Neural cell (in vitro differentiated cells): ENCODE measurements around the gene ASB6. TPM values are rescaled to one million over a fixed set of nuclear protein-coding genes. Genes with fewer than 3 reads are reported as not detected.

Source experiments
- H2AFZ ChIP-seq: fragments of 200-600, 300-800 bp; sonication (generic), shearing (Covaris generic); 2 replicates; pipeline ENCODE4 v1.6.0; 2014; ENCODE audit warnings: low read depth, mild to moderate bottlenecking, antibody characterized with exemption, low read length, moderate library complexity
- H3F3A ChIP-seq: fragments of 200-600 bp; shearing (Covaris generic); 2 replicates; pipeline ENCODE4 v1.6.1; 2016; ENCODE audit warnings: mild to moderate bottlenecking, moderate library complexity, mixed read lengths, antibody characterized with exemption, low read length; ENCODE audit not compliant: insufficient read depth, poor library complexity, severe bottlenecking
- H3K27ac ChIP-seq: fragments of 200-600, 300-800 bp; sonication (generic), shearing (Covaris generic); 2 replicates; pipeline ENCODE4 v1.5.1; 2014; ENCODE audit warnings: mild to moderate bottlenecking, low read length, moderate library complexity
- H3K27me3 ChIP-seq: fragments of 300-800, 200-600 bp; sonication (generic), shearing (Covaris generic); 2 replicates; pipeline ENCODE4 v1.6.0; 2014; ENCODE audit warnings: mild to moderate bottlenecking, low read depth, low read length, moderate library complexity; ENCODE audit not compliant: insufficient read depth
- H3K36me3 ChIP-seq: fragments of 300-800, 200-600 bp; sonication (generic), shearing (Covaris generic); 2 replicates; pipeline ENCODE4 v1.5.1; 2014; ENCODE audit warnings: mild to moderate bottlenecking, antibody characterized with exemption, low read length, moderate library complexity; ENCODE audit not compliant: insufficient read depth
- H3K4me2 ChIP-seq: fragments of 300-800, 200-600 bp; sonication (generic), shearing (Covaris generic); 2 replicates; pipeline ENCODE4 v1.6.0; 2014; ENCODE audit warnings: mild to moderate bottlenecking, low read length
- H3K4me3 ChIP-seq: fragments of 300-800, 200-600 bp; sonication (generic), shearing (Covaris generic); 2 replicates; pipeline ENCODE4 v1.5.1; 2014; ENCODE audit warnings: mild to moderate bottlenecking, low read length, moderate library complexity
- H3K79me2 ChIP-seq: fragments of 200-600 bp; shearing (Covaris generic); replicated peaks from 2 replicates; pipeline ENCODE4 v1.6.0; 2014; ENCODE audit warnings: mild to moderate bottlenecking, low read length, moderate library complexity; ENCODE audit not compliant: insufficient read depth
- H3K9ac ChIP-seq: fragments of 300-800, 200-600 bp; sonication (generic), shearing (Covaris generic); 2 replicates; pipeline ENCODE4 v1.6.1; 2016; ENCODE audit warnings: mild to moderate bottlenecking, low read length, mixed read lengths
- H3K9me2 ChIP-seq: fragments of 200-600 bp; shearing (Covaris generic); 2 replicates; pipeline ENCODE4 v1.6.1; 2016; ENCODE audit warnings: mild to moderate bottlenecking, low read length, mixed read lengths; ENCODE audit not compliant: insufficient read depth
- H3K9me3 ChIP-seq: fragments of 200-600, 300-800 bp; sonication (generic), shearing (Covaris generic); 2 replicates; pipeline ENCODE4 v1.6.1; 2016; ENCODE audit warnings: mild to moderate bottlenecking, mixed run types, low read length, moderate library complexity, mixed read lengths
- H4K20me1 ChIP-seq: fragments of 200-600 bp; shearing (Covaris generic); 2 replicates; pipeline ENCODE4 v1.6.1; 2016; ENCODE audit warnings: mild to moderate bottlenecking, mixed run types; ENCODE audit not compliant: insufficient read depth
- EP300 ChIP-seq: fragments of 450-650 bp; conservative IDR thresholded peaks from 2 replicates; pipeline ENCODE4 v1.6.1; 2014; ENCODE audit warnings: antibody characterized with exemption, mild to moderate bottlenecking, moderate library complexity; ENCODE audit not compliant: poor library complexity, severe bottlenecking
- EZH2 ChIP-seq: fragments of 200-600, 300-800 bp; shearing (Covaris generic), sonication (generic); IDR thresholded peaks from 2 replicates; pipeline ENCODE4 v1.6.1; 2014; ENCODE audit warnings: antibody characterized with exemption, low read length, borderline replicate concordance, mild to moderate bottlenecking; ENCODE audit not compliant: insufficient read depth, poor library complexity, severe bottlenecking
- MXI1 ChIP-seq: fragments of 450-650 bp; conservative IDR thresholded peaks from 2 replicates; pipeline ENCODE4 v1.6.1; 2014; ENCODE audit warnings: antibody characterized with exemption, mild to moderate bottlenecking; ENCODE audit not compliant: poor library complexity, severe bottlenecking
- REST ChIP-seq: IDR thresholded peaks from 2 replicates; pipeline ENCODE4 v1.6.1; 2012; ENCODE audit warnings: borderline replicate concordance
- SMC3 ChIP-seq: fragments of 450-650 bp; conservative IDR thresholded peaks from 2 replicates; pipeline ENCODE4 v1.6.1; 2014; ENCODE audit warnings: antibody characterized with exemption, mild to moderate bottlenecking, moderate library complexity; ENCODE audit not compliant: poor library complexity
- polyA plus RNA-seq: library from polyadenylated mRNA; depleted of rRNA; stranded (reverse); fragments of >200 nt; gene quantifications from 2 replicates; pipeline ENCODE4 v1.2.3, GENCODE V29; 2014

Gene ASB6
- polyA plus RNA-seq, 1 donor from 2014 or later, result 18.4 TPM

GRCh38 chr9:129666575-129666974 is 24.6 kb upstream of the ASB6 start:
- no peaks in the 10 kb centered on the region for H3F3A ChIP-seq
- no peaks in the 10 kb centered on the region for H3K79me2 ChIP-seq
- H3K36me3 ChIP-seq, result no peaks in the 10 kb centered on the region
- no peak overlapping the region for H3K4me2 ChIP-seq
- H4K20me1 ChIP-seq, result no peaks in the 10 kb centered on the region
- H3K27ac ChIP-seq, result no peak overlapping the region
- TF ChIP-seq REST, result no peak
- peaks cover 33% of the 10 kb centered on the region for H3K27me3 ChIP-seq
- H3K9me3 ChIP-seq, result no peaks in the 10 kb centered on the region
- no peak overlapping the region for H3K4me3 ChIP-seq
- H2AFZ ChIP-seq, result no peak overlapping the region
- H3K9ac ChIP-seq, result no peak overlapping the region
- H3K9me2 ChIP-seq, result no peaks in the 10 kb centered on the region

GRCh38 chr9:129665814-129666520 is 24.0 kb upstream of the ASB6 start:
- TF ChIP-seq EP300 (no peak), SMC3 (no peak)
- peaks cover 33% of the 10 kb centered on the region for H3K27me3 ChIP-seq
- no peaks in the 10 kb centered on the region for H3K79me2 ChIP-seq
- no peaks in the 10 kb centered on the region for H3F3A ChIP-seq
- no peaks in the 10 kb centered on the region for H4K20me1 ChIP-seq
- H3K36me3 ChIP-seq, result no peaks in the 10 kb centered on the region
- H3K9me2 ChIP-seq, result no peaks in the 10 kb centered on the region
- no peak overlapping the region for H3K27ac ChIP-seq
- no peaks in the 10 kb centered on the region for H3K9me3 ChIP-seq
- H3K9ac ChIP-seq, result no peak overlapping the region
- no peak overlapping the region for H3K4me3 ChIP-seq
- no peak overlapping the region for H3K4me2 ChIP-seq
- H2AFZ ChIP-seq, result no peak overlapping the region

GRCh38 chr9:129665389-129665775 is 23.4 kb upstream of the ASB6 start, which contains the start of gene PRRX2:
TSS of gene PRRX2 (plus strand) at chr9:129665647. CDS start at chr9:129665868, 221 bp downstream.
- TF ChIP-seq MXI1 (peak; percentile 18), EZH2 (no peak)
- Histone ChIP-seq H4K20me1 (no peaks in the 10 kb centered on the region), H3K36me3 (no peaks in the 10 kb centered on the region), H3K27ac (no peak within 1 kb of the TSS), H3K27me3 (peaks cover 33% of the 10 kb centered on the region), H2AFZ (no peak within 1 kb of the TSS), H3K9me3 (no peaks in the 10 kb centered on the region), H3K9ac (no peak within 1 kb of the TSS), H3K79me2 (no peaks in the 10 kb centered on the region), H3K9me2 (no peaks in the 10 kb centered on the region), H3F3A (no peaks in the 10 kb centered on the region), H3K4me3 (peak within 1 kb of the TSS; percentile 55), H3K4me2 (no peak within 1 kb of the TSS)
